H1 (cell line): Measurements from ENCODE around the gene PPP1CB. TPM values are rescaled to one million over a fixed set of nuclear protein-coding genes. Genes with fewer than 3 reads are reported as not detected.

ENCODE experiments used
- RXRA ChIP-seq: IDR thresholded peaks from 2 replicates; pipeline ENCODE4 v1.6.1; 2011; ENCODE audit warnings: low read depth, mild to moderate bottlenecking, low read length, moderate library complexity; ENCODE audit not compliant: insufficient read depth
- polyA plus RNA-seq, 7 experiments: library from polyadenylated mRNA; depleted of rRNA in 3 of 7; stranded (reverse) in 5 of 7; unstranded in 2 of 7; fragments of >200 nt in 5 of 7; fragments of 200-250 nt in 2 of 7; gene quantifications; 1 replicate in 5 of 7; 2 replicates in 1 of 7; 4 replicates in 1 of 7; pipeline versions ENCODE4 v1.2.1 to v1.2.3, GENCODE V29; 2011 to 2013; ENCODE audit warnings: missing spikeins in 2 of 7, mixed read lengths in 2 of 7
- total RNA-seq: library from RNA; stranded (reverse); fragmentation: NEBNext Ultra II Directional; extraction: Animal tissue kit (Norgen Biotek cat#: 25700); gene quantifications from 2 replicates; pipeline ENCODE4 v1.2.1, GENCODE V29; 2021

Gene PPP1CB
- total and polyA plus RNA-seq, 2 of the 8 experiments (the other 6 are each of a cell fraction or from before 2014, with no cell fraction given) = 30.7 to 158 TPM

DNA sequence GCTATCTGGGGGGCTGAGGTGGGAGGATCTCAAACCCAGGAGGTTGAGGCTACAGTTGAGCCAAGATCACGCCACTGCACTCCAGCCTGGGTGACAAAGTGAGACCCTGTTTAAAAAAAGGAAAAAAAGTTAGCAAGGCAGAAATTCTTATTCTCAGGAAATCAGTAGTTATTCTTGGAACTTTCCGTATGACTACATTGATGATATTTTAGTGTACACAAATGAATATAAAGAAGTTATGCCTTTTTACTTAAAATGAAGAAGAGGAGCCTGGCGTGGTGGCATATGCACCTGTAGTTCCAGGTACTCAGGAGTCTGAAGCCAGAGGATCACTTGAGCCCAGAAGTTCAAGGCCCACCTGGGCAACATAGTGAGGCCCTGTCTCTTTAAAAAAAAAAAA, 66.4 kb downstream of the PPP1CB start (continued):
- no peak for TF ChIP-seq RXRA
